RPMI7951 (cell line): Measurements from ENCODE around the gene TSN. TPM values are rescaled to one million over a fixed set of nuclear protein-coding genes. Genes with fewer than 3 reads are reported as not detected.
"Not testable (repeated sequence)": the region's sequence is repeated elsewhere in the genome, so short reads cannot be mapped to it uniquely, and the experiment has no call there.

Source experiments
- DNase-seq: peaks from one replicate; pipeline ENCODE4 v3.0.0-alpha.2; 2012; ENCODE audit warnings: low read depth
- total RNA-seq: library from RNA; depleted of rRNA; stranded (reverse); fragments of >200 nt; shearing (Covaris generic); gene quantifications from 2 replicates; pipeline ENCODE4 v1.2.3, GENCODE V29; 2014; rRNA removed

The TSN gene
- 75.6 and 77.5 TPM in 2 replicates for total RNA-seq

DNA sequence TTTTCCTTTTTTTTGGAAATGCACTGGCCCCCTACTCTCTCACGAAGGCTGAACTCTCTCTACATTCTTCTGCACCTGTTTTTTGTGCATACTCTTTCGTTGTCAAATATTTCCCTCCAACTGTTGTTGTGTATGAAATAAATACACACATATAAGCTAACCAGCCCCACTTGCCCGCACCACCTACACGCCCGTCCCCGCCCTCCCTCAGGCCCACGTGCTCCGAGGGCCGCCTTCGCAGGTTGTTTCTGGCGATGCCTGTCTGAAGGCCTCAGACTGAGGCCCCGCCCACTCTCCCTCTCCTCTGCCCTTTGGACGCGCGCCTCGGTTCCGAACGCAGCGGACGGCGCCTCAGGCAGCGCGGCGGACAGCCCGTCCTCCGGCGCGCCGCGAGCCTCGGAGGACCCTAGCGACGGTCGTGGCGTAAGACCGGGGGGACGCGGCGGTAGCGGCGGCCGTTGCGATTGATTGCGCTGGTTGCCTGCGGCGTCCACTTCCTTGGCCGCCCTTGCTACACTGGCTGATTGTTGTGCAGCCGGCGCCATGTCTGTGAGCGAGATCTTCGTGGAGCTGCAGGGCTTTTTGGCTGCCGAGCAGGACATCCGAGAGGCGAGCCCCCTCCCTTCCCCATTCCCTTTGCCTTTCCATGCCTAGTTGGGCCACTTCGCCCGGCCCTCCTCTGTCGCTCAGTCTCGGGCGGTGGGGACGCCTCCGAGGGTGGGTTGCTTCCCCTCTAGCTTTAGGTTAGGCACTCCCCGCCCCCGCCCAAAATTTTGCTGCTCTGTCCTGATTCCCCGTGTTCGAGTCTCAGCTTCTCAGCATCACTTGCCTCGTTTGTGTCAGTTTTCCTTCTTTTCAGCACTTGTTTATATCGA, at the start of gene TSN:
Gene TSN (plus strand): TSS at position 415 of the 875 bp plus-strand sequence. CDS start 129 bp downstream, at position 544.
- DNase-seq: peak; percentile 97

DNA sequence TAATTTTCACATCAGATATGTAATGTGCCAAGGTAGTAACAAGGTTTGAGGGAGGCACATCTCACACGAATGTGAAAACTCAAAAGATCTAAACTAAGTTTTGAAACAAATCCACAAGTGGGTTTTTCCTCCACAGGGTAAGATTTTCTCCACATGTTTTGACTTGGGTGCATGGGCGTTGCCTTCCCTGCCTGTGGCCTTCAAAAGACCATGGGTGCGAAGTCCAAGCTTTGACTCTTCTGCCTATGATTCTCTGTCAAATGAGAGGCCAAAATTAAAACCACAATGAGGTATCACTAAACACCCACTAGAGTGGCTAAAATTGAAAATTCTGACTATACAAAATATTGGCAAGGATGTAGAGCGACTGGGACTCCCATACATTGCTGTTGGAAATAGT, 49.5 kb upstream of the TSN start:
- DNase-seq: no peak

DNA sequence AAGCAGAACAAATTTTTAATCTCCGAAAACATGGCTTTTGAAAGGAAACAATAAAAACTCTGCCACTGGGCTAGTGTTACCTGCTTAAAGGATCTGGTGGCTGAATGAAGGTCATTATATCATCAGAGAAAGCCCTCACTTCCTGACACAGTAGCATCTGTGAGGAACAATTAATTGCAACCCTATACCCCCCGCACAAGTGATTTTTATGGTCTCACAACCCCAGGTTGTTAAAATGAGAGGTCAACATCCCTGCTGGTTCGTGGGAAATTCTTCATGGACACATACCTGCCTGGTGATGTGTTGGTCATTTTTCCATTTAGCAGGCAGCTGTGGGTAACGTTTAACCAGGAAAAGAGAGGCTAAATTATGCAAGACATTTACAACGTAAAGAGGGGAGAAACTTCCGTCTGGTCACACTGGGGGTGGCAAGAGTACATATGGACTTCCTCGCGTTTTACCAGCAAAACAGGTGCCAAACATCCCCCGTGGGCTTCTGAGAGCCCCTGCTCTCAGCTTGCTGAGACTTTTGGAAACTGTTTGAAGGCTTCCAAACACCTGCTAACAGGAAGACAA, 48.0 kb upstream of the TSN start:
- no peak for DNase-seq

DNA sequence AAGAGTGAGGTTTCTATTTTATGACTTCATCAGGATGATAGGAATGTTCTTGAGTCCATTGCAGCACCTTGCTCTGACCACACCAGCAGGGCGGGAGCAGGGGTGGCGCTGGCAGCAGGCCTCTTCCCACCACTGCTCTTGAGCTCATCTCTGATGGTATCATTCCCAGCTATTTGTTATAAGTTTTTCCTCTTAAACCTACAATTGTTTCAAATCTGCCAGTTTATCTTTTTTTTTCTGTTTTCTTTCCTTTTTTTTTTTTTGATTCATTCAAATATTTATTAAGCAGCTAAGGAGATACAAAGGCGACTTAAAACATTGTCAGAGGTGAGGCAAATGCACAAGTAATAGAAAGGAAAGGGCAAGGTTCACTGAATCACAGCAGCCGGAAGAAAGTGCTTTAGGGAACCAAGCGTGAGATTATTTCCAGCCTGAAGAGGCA, 47.5 kb upstream of the TSN start:
- no peak for DNase-seq

DNA sequence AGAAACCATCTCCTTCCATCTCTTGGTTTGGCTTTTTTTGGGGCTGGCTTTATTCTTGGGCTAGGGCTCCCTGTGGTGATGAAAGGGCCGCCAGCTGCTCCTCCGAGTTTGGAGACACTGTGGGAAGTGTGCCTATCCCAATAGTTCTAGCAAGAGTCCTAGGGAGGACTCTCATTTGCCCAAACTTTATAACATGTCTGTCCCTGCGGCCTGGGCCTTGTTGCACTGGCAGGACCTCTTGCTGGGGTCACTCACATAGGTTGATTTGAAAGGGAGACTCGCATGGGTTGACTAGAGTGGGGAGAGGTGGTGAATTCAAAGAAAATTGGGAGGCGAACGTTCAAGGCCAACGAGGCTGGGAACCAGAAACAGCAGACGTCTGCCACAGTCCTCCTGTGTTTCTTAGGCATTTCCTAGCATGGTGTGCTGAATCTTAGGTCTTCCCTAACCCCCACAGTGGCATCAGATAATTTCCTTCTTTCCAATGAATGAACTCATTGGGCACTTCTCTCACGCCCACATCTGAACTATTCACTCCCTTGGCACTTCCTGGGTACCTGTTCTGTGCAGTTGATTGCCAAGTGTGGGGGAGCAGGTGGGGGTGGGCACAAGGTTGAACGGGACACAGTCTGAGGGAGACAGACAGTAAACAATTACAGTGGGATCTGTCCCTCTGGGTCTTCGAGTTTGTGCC, 45.5 kb upstream of the TSN start:
- DNase-seq: no peak

DNA sequence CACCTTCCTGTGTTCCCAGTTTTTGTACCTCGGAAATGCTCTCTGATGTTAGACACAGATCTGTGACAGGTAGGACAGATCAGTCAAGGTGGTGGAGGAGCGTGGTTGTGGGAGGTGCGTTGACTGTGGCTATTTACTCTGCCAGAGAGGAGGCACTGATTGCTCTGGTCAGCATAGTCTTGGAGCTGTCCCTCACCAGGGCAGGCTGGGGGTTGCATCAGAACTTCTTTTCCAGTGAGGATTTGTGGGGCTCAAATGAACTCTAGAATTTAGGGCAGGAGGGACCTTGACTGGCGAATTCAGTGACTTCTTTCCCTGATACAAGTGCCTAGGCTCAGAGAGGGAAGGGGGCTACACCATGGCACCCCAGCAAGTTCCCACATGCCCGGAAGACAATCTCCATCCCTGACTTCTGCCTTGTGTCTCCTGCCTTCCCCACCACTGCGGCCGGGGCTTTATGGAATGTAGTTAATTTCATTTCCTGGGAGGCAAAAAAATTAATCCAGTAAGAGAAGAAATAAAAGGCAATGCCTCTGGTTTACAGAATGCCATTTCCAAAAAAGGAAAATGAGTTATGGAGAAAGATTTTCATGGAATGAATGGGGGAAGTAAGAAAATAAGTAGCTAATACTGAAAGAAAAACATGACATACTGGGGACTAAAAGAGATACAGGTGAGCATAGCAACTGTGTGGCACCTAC, 44.8 kb upstream of the TSN start:
- DNase-seq: no peak

DNA sequence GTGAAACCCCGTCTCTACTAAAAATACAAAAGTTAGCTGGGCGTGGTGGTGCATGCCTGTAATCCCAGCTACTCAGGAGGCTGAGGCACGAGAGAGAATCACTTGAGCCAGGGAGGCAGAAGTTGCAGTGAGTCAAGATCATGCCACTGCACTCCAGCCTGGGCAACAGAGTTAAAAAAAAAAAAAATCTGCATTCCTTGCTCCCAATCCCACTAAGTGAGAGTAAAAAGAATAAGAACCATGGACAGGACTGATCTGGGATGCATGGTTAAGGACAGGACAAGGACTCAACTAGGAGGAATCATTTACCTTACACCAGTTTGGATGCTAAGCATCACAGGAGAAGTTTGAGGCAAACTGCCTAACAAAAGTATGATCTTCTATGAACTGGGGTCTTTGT, 44.0 kb upstream of the TSN start:
- not testable (repeated sequence) for DNase-seq

DNA sequence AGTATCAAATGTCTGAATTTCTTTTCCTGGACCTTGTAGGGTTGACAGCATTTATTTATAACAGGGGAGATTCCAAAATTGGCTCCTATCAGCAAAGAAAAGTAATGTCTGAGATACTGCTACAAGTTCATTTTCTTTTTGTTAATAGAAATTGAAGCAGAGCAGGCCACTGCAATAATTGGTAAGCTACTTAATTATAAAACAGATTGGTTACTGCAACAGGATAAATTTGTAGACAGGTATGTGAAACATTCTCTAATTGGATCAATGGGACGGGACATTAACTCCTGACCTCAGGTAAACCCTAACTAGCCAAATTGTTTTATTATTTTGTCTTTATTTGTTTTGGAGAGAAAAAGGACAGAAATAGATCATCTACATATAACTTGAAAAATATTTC, 39.3 kb upstream of the TSN start:
- no peak for DNase-seq

DNA sequence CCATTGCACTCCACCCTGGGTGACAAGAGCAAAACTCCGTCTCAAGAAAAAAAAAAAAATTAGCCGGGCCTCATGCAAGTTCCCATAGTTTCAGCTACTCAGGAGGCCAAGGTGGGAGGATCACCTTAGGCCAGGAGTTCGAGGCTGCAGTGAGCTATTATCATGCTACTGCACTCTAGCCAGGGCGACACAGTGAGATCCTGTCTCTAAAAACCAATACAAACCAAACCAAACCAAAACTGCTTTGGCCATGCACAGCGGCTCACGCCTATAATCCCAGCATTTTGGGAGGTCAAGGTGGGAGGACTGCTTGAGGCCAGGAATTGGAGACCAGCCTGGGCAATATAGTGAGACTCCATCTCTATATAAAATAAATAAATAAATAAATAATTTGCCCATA, 37.9 kb upstream of the TSN start:
- DNase-seq: no peak

DNA sequence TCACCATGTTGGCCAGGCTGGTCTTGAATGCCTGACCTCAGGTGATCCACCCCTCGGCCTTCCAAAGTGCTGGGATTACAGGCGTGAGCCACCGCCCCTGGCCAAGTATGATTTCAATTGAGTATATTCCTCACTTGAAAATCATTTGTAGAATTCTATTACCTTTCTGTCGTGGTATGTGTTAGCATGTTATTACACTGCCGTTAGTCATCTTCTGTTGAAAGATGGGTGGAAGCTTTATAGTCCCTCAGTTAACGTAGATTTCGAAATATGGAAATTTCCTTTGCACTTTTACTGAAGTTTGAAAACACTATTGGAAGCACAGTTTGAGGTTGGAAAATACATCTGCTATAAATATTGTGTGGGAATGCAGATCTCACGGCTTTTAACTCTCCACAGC, 33.5 kb upstream of the TSN start:
- no peak for DNase-seq

DNA sequence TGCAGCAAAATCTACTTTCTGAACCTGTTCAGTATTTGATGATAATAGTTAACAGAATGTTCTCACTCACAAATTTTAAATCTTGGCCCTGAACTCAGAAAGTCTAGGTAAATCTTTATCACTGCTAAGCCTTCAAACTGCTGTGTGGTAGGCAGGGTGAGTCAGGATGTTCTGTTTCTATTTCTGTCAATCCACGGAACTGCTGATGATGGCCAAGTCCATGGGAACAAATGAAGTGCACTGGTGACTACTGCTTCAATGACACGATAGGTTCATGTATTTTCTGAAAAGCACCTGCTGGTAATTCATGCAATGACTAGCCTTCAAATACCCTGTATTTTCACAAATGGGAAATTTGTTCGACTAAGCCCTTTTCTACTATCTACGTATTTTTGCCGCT, 33.0 kb upstream of the TSN start:
- peak; percentile 62 for DNase-seq

DNA sequence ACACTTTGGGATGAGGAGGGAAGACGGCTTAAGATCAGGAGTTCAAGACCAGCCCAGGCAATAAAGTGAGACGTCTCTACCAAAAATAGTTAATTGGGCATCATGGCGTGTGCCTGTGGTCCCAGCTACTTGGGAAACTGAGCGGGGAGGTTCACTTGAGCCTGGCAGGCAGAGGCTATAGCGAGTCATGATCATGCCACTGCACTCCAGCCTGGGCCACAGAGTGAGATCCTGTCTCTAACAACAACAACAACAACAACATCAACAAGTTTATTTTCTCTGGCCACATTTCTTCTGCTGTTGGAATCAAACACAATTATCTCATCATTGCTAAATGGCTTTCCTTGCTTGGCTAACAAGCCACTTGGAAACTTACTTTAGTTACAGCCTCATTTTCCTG, 32.1 kb upstream of the TSN start:
- DNase-seq: no peak

DNA sequence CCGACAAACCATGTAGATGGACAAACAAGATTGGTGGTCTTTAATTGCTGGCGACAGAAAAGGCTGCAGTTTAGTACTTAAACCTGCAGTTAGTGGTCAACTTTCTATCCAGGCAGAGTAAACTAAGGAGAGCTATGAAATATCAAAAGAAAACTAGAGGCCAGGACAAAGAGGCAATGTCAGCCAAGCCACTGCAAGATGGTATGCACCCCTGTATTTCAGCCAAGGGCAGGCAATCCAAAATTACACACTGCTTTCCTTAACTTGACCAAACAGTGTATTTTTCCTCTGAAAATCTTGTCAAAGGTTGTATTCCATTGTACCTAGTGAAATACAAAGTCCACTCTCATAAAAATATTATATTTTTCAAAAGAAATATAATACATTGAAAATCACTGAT, 28.1 kb upstream of the TSN start:
- DNase-seq: no peak

DNA sequence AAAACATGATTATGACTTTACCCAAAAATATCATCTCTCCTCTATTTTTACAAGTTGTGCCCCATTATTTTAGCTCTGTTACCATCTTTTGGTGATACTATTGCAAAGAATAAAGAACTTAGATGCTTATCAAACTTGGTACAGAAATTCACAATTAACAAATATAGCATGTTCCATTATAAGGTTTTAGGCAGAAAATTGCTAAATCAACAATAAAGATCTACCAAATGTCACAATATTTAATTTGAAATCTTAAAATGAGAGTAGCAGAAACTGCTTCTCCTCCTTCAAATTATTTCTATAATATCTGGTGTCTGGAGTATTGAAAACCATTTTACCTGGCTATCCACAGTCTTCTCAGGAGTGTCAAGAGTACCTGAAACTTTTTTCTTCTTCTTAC, 27.5 kb upstream of the TSN start:
- DNase-seq: no peak

DNA sequence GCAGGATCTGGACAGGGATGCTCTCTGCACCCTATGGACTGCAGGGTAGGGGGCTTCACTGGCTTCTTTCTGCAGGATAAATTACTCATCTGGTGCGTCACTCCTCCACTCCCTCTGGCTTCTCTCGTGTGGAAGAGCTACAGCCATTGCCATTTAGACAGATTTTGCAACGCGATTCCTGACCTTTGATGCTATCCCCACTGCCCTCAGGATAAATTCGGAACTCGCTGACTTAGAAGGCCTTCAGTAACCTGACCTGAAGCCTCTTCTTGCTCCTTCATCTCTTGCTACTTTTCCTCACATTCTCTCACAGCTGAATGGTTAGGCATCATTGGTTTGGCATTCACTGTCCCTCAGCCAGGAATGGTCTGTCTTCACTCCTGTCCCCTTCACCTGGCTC, 24.1 kb upstream of the TSN start:
- DNase-seq: no peak

DNA sequence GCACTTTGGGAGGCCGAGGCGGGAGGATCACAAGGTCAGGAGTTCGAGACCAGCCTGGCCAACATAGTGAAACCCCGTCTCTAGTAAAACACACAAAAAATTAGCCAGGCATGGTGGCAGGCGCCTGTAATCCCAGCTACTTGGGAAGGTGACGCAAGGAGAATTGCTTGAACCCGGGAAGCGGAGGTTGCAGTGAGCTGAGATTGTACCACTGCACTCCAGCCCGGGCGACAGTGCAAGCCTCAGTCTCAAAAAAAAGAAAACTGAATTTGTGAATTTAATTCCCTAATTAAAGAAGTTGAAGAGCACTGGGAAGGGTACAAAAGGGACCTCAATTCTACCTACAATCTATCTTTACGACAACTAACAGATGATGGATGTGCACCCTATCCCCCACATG, 20.9 kb upstream of the TSN start:
- DNase-seq: not testable (repeated sequence)

DNA sequence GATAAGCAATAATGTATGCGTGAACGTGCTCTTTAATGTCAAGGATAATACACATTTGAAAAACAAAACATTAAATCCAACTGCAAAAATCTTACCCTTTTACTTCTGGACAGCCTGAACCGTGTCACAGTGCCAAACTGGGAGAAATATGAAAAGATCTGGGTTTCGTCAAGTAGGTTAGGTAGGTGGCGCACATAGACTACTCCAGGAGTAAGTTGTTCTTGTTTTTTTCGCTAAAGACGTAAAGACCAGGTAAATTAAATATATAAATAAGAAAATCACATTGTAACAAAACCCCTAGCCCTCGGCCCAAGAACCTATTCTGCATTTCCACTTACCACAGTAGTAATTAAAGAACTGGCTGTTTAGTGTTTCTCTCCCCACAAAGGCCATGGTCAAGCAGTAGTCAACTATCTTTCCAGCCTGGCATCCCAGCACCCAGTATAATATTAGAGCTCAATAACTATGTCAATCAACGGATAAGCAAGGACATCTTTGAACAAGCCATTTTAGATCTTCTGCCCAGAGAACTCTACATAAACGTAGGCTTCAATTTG, 19.9 kb upstream of the TSN start:
- DNase-seq: no peak

DNA sequence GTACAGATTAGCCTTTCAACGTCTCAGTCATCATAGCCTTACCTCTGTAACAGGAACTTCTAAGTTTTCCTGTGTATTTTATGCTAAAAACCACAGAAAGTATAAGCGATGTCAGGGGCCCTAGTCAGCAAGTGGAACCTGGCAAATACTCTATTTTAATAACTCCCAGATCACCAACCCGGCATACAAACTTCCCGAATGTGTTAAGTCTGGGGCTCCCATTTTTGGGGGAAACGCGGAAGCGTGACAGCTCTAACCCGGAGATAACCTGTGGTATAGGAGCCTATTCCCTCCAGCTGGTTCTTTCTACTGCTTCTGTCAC, 19.4 kb upstream of the TSN start:
- no peak for DNase-seq

DNA sequence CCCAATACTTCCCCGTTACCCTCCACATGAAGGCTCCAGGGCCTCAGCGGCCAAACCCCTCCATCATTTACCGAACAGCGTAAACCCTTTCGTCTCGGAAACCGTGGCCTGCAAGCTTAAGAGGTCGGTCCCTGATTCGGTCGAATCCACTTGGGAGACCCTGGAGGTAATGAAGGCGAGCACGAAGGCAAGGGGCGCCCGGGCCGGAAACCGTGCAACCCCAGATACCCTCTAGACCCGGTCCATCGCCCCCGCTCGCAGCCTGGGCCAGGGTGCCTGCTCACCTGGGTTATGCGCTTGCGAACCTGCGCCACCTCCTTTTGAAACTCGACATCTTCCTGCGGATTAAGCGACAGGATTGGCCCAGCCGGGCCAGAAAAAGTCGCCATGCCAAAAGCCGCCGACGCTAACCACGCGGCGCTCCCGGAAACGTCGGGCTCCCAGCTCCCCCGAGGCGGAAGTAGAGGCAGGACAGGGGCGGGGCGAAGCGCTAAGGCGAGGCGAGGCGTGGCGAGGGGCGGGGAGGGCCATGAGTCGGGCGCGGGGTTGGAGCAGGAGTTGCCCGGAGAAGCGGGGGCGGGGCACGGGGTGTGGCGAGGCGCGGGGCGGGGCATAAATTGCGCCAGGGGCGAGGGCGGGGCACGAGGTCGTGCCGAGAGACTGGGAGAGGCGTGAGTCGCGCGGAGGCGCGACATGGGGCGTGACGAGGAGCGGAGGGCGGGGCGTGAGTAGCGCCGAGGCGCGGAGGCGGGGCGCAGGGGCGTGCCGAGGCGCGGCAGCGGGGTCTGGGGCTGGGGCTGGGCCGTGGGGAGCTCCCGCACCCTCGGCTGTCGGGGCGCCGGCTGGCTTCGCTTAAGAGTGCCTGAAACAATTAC, 18.8 kb upstream of the TSN start, which contains the start of gene NIFK:
Gene NIFK (minus strand): TSS at position 414 of the 875 bp plus-strand sequence. CDS start 25 bp downstream, at position 389.
- DNase-seq: peak; percentile 96

DNA sequence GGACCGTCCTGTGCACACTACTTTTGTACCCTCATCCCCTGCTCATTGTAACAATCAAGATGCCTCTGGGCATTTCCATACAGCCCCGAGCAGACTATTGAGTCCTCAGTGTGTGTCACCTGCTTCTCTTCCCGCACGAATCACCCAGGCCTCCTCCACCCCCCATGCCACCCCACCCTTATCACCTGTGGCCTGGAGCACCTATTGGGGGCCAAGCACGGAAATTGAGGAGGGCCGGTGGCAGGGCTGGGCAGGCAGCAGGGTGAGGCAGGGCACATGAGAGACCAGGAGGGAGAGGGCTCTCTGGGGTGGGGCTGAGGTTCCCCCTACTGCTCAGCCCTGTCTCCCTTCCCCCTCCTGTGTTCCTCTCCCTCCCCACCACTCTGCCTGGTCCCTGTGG, 14.5 kb upstream of the TSN start:
- no peak for DNase-seq

DNA sequence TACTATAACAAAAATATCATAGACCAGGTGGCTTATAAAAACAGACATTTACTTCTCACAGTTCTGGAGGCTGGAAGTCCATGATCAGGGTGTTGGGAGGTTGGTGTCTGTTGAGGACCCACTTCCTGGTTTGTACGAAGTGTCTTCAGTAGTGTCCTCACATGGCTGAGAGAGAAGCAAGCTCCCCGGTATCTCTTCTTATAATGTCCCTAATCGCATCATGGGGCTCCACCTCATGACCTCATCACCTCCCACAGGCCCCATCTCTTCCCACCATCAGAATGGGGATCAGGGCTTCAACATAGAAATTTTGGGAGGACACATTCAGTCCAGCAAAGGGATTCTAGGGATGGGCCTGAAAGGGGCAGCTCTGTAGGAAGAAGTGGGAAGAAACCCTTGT, 14.0 kb upstream of the TSN start:
- no peak for DNase-seq
